IMR-90 (cell line): ENCODE measurements around the gene ZEB2. TPM values are rescaled to one million over a fixed set of nuclear protein-coding genes. Genes with fewer than 3 reads are reported as not detected.

ENCODE experiments used
- ATAC-seq: fragments of 200-7000 bp; cut with Tn5 transposase; 2 replicates; pipeline ENCODE4 v1.9.1; 2020; ENCODE audit warnings: low read depth, mild to moderate bottlenecking, moderate library complexity
- BruUV-seq: library from RNA; stranded (reverse); fragments of 400-500 nt; replicated peaks from 2 replicates; lab custom pipeline; 2021; lab: Mats Ljungman, UMichigan
- CTCF ChIA-PET: fragments of 300-600 bp; formaldehyde crosslinking; extraction: SDS; loops from one replicate; lab custom pipeline; 2021; ENCODE audit warnings: antibody characterized with exemption; lab: Yijun Ruan, JAX
- POLR2A ChIA-PET: fragments of 300-600 bp; sonication (Branson Sonifier 250); formaldehyde crosslinking; loops from one replicate; lab custom pipeline; 2022; ENCODE audit warnings: antibody characterized with exemption; ENCODE audit not compliant: unreplicated experiment; lab: Charles Lee
- DNase-seq: peaks from one replicate; pipeline ENCODE4 v3.0.0; 2013
- H2AFZ ChIP-seq: replicated peaks from 2 replicates; pipeline ENCODE3; 2013; ENCODE audit warnings: low read length, mild to moderate bottlenecking; ENCODE audit not compliant: poor library complexity
- H2AK5ac ChIP-seq: 2 replicates; pipeline ENCODE4 v1.6.1; 2013; ENCODE audit warnings: low read depth, low read length, inconsistent platforms
- H2AK9ac ChIP-seq: replicated peaks from 2 replicates; pipeline ENCODE3; 2013; ENCODE audit warnings: mild to moderate bottlenecking, low read depth, low read length, moderate library complexity; ENCODE audit not compliant: poor library complexity
- H2BK120ac ChIP-seq: 2 replicates; pipeline ENCODE4 v1.6.1; 2013; ENCODE audit warnings: low read depth, low read length, inconsistent platforms
- H2BK15ac ChIP-seq: 3 replicates; pipeline ENCODE4 v1.6.1; 2013; ENCODE audit warnings: low read depth, low read length, inconsistent platforms
- H2BK20ac ChIP-seq: 2 replicates; pipeline ENCODE4 v1.6.1; 2013; ENCODE audit warnings: low read depth, mild to moderate bottlenecking, inconsistent platforms, low read length, moderate library complexity
- H2BK5ac ChIP-seq: 2 replicates; pipeline ENCODE4 v1.6.1; 2013; ENCODE audit warnings: mild to moderate bottlenecking, low read depth, low read length, inconsistent platforms; ENCODE audit not compliant: poor library complexity, severe bottlenecking
- H3K14ac ChIP-seq: replicated peaks from 2 replicates; pipeline ENCODE4 v1.6.1; 2013; ENCODE audit warnings: low read depth, low read length, inconsistent platforms
- H3K18ac ChIP-seq: 2 replicates; pipeline ENCODE4 v1.6.1; 2013; ENCODE audit warnings: low read depth, low read length, control low read depth
- H3K23ac ChIP-seq: 2 replicates; pipeline ENCODE4 v1.6.1; 2013; ENCODE audit warnings: low read depth, low read length, inconsistent platforms
- H3K27ac ChIP-seq: 2 replicates; pipeline ENCODE4 v1.5.1; 2013; ENCODE audit warnings: mild to moderate bottlenecking, control low read depth, low read length; ENCODE audit not compliant: insufficient read depth
- H3K27me3 ChIP-seq: 2 replicates; pipeline ENCODE4 v1.6.1; 2013; ENCODE audit warnings: low read length; ENCODE audit not compliant: control insufficient read depth, insufficient read depth
- H3K36me3 ChIP-seq: 2 replicates; pipeline ENCODE4 v1.6.1; 2013; ENCODE audit warnings: low read length, mixed read lengths; ENCODE audit not compliant: control insufficient read depth, insufficient read depth
- H3K4ac ChIP-seq: 2 replicates; pipeline ENCODE4 v1.6.1; 2013; ENCODE audit warnings: low read depth, low read length, inconsistent platforms
- H3K4me1 ChIP-seq: 2 replicates; pipeline ENCODE4 v1.6.1; 2013; ENCODE audit warnings: low read length, mixed read lengths; ENCODE audit not compliant: control insufficient read depth, insufficient read depth
- H3K4me2 ChIP-seq: 2 replicates; pipeline ENCODE4 v1.6.1; 2013; ENCODE audit warnings: low read depth, mild to moderate bottlenecking, control low read depth, low read length, moderate library complexity
- H3K4me3 ChIP-seq: 2 replicates; pipeline ENCODE4 v1.5.1; 2013; ENCODE audit warnings: low read depth, mild to moderate bottlenecking, control low read depth, low read length, moderate library complexity; ENCODE audit not compliant: insufficient read depth
- H3K56ac ChIP-seq: 2 replicates; pipeline ENCODE4 v1.6.1; 2013; ENCODE audit warnings: low read length, inconsistent platforms; ENCODE audit not compliant: insufficient read depth; ENCODE audit errors: extremely low read depth
- H3K79me1 ChIP-seq, 2 experiments: 2 replicates each; pipeline ENCODE4 v1.6.1; 2013; ENCODE audit warnings: low read length in 2 of 2, inconsistent platforms in 1 of 2, low read depth in 1 of 2
- H3K9ac ChIP-seq: 2 replicates; pipeline ENCODE4 v1.6.1; 2013; ENCODE audit warnings: low read depth, low read length, control low read depth
- H3K9me1 ChIP-seq: 2 replicates; pipeline ENCODE4 v1.6.1; 2013; ENCODE audit warnings: low read length, inconsistent platforms; ENCODE audit not compliant: insufficient read depth
- H3K9me3 ChIP-seq: 2 replicates; pipeline ENCODE4 v1.6.1; 2013; ENCODE audit warnings: low read length; ENCODE audit not compliant: control insufficient read depth, insufficient read depth
- H4K20me1 ChIP-seq: 2 replicates; pipeline ENCODE4 v1.6.1; 2013; ENCODE audit warnings: low read length, inconsistent platforms; ENCODE audit not compliant: insufficient read depth
- H4K5ac ChIP-seq: 2 replicates; pipeline ENCODE4 v1.6.1; 2013; ENCODE audit warnings: mild to moderate bottlenecking, low read depth, low read length, control low read depth
- H4K8ac ChIP-seq, 2 experiments: 2 replicates each; pipeline ENCODE4 v1.6.1; 2013; ENCODE audit warnings: low read depth in 2 of 2, low read length in 2 of 2, control low read depth in 1 of 2, inconsistent platforms in 1 of 2
- H4K91ac ChIP-seq: 2 replicates; pipeline ENCODE4 v1.6.1; 2013; ENCODE audit warnings: low read depth, low read length, inconsistent platforms; ENCODE audit not compliant: insufficient read depth
- BHLHE40 ChIP-seq: fragments of 150-350 bp; IDR thresholded peaks from 2 replicates; pipeline ENCODE4 v1.6.1; 2016; ENCODE audit warnings: mild to moderate bottlenecking, low read depth, low read length
- CHD1 ChIP-seq: IDR thresholded peaks from 2 replicates; pipeline ENCODE4 v1.6.1; 2012; ENCODE audit warnings: low read depth, low read length, improper control_type of control experiment
- CTCF ChIP-seq: conservative IDR thresholded peaks from 2 replicates; pipeline ENCODE4 v1.5.1; 2012; ENCODE audit warnings: mild to moderate bottlenecking, low read depth, low read length, improper control_type of control experiment
- SMC3 ChIP-seq: fragments of 150-350 bp; IDR thresholded peaks from 2 replicates; pipeline ENCODE4 v1.6.1; 2016; ENCODE audit warnings: low read depth, mild to moderate bottlenecking, antibody characterized with exemption, low read length, moderate library complexity
- USF2 ChIP-seq: fragments of 150-350 bp; IDR thresholded peaks from 2 replicates; pipeline ENCODE4 v1.6.1; 2017; ENCODE audit warnings: mild to moderate bottlenecking, antibody characterized with exemption, low read length, low read depth
- WGBS, 2 experiments: methylation state at CpG; one replicate each; pipeline versions ENCODE4 v1.1.5 to v1.1.7; 2013; ENCODE audit warnings: missing lambda C conversion rate in 2 of 2; ENCODE audit not compliant: insufficient read length in 1 of 2; ENCODE audit errors: extremely low coverage in 2 of 2; 5-methylcytosine and 5-hydroxymethylcytosine counted together
- dilution Hi-C: fragments of 300-500 bp; cut with HindIII; formaldehyde crosslinking; loops from one replicate; pipeline ENCODE4 v1.14.3; 2018; ENCODE audit warnings: low sequenced_read_pairs; ENCODE audit not compliant: unreplicated experiment
- in situ Hi-C: fragments of 300-500 bp; cut with MboI; formaldehyde crosslinking; loops from 3 replicates; pipeline ENCODE4 v1.14.3; 2019; ENCODE audit warnings: low sequenced_read_pairs, inconsistent platforms, mixed read lengths
- intact Hi-C: fragments of 100-400 bp; cut with micrococcal nuclease; formaldehyde crosslinking; loops from 2 replicates; pipeline ENCODE4 v1.10.0; 2022
- polyA plus RNA-seq, 3 experiments: library from polyadenylated mRNA; depleted of rRNA; stranded (reverse); fragments of >200 nt; gene quantifications; 2 replicates each; pipeline ENCODE4 v1.2.3, GENCODE V29; 2012; ENCODE audit warnings: low replicate concordance in 1 of 3
- total RNA-seq: library from RNA; depleted of rRNA; stranded (reverse); fragments of >200 nt; gene quantifications from 2 replicates; pipeline ENCODE4 v1.2.3, GENCODE V29; 2012

The ZEB2 gene
- total and polyA plus RNA-seq, 2 of the 4 experiments (the other 2 are of a cell fraction), result 22.4 to 50.9 TPM

GRCh38 chr2:144517866-144518747 lies 1.8 kb downstream of the ZEB2 start:
- Histone ChIP-seq H2BK5ac (peak overlapping the region; percentile 99), H2BK20ac (peak overlapping the region; percentile 64), H4K5ac (peak overlapping the region; percentile 93), H4K91ac (peak overlapping the region; percentile 86), H2AK5ac (peak overlapping the region; percentile 40; the same call in 1 of the 2 replicates), H2BK120ac (peak overlapping the region; percentile 94), H3K9ac (peak overlapping the region; percentile 98), H3K79me1 (peaks cover 5 to 24% of the 10 kb centered on the region in 2 experiments; a peak in 3 of 4 replicates), H2BK15ac (peak overlapping the region; percentile 80), H3K23ac (peak overlapping the region; percentile 58), H3K9me3 (no peaks in the 10 kb centered on the region), H4K8ac (peak overlapping the region; percentile 17 to 79), H3K27me3 (no peaks in the 10 kb centered on the region), H3K27ac (peak overlapping the region; percentile 99), H3K14ac (peak overlapping the region; percentile 91), H3K18ac (peak overlapping the region; percentile 78), H3K36me3 (no peaks in the 10 kb centered on the region; the same call in 1 of the 2 replicates), H2AK9ac (peak overlapping the region; percentile 89), H3K4me2 (peak overlapping the region; percentile 98), H3K4ac (peak overlapping the region; percentile 90), H3K4me3 (peak overlapping the region; percentile 99), H3K56ac (peak overlapping the region; percentile 95), H3K4me1 (peaks cover 5% of the 10 kb centered on the region), H4K20me1 (peaks cover 2% of the 10 kb centered on the region; the same call in 1 of the 2 replicates), H2AFZ (peak overlapping the region; percentile 83), H3K9me1 (no peaks in the 10 kb centered on the region)
- dilution Hi-C loops (no loop called here), in situ Hi-C loops (loop anchor here (10.0 to 25.0 kb wide), 3 partner anchors 183 to 1794 kb away; a partner anchor contains a TSS), intact Hi-C loops (loop anchor here (2.0 to 10.0 kb wide), 10 partner anchors 489 to 1794 kb away; no protein-coding TSS in a partner anchor)
- ChIA-PET CTCF (interaction anchor here (0.6 to 0.7 kb wide), 3 partner anchors 265 to 1303 kb away, joined by 3 to 6 read pairs (median 3); no protein-coding TSS in a partner anchor), POLR2A (interaction anchor here (0.6 kb wide), 1 partner anchor 105 kb away, joined by 3 read pairs; no protein-coding TSS in a partner anchor)
- BruUV-seq, result no TSS peak
- TF ChIP-seq SMC3 (no peak), BHLHE40 (no peak), CHD1 (no peak), USF2 (no peak), CTCF (no peak)
- DNase-seq (no peak), ATAC-seq (no peak)
- WGBS, 2 experiments, result 0% methylated on average over 1 of the region's 21 CpGs; no CpG with 5 or more reads in 1 of the 2 experiments
